Islet precursor cell (in vitro differentiated cells): ENCODE results near the gene IRF9.
A peak's percentile ranks its signal among the peaks of the same experiment; 100 is the strongest.

ENCODE experiments used
- DNase-seq: peaks from one replicate; pipeline ENCODE4 v3.0.0-alpha.2; 2018

IRF9 gene

DNA sequence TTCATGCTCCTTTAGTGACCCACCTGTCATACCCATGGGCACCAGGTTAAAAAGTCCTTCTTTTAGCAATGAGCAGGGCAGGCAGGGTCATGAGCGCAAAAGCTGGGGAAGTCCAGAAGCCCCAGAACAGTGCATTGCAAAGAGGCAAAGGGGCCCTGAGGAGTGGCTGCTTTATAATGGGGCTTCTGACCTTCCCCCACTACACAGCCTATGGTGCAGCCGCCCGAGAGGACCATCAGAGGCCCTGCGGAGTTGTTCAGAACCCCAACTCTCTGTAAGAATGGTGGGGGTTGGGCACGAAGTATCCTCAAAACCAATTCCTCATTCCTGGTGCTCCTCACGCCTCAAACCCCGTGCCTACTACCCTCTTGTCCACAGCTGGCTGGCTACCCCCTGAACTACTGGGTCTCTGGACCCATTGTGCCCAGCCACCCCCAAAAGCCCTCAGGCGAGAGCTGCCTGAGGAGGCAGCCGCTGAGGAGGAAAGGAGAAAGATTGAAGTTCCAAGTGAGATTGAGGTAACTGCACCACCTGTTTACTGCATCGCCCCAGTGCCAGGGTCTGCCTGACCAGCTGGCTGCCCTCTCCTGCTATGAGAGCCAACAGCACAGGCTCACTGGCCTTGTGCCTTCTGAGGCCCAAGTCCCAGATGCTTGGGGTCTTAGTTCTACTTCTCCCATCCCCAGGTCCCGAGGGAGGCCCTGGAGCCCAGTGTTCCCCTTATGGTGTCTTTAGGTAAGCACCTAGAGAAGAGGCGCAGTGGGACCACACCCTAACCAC is 17.5 kb downstream of the IRF9 start:
- DNase-seq, result no peak

DNA sequence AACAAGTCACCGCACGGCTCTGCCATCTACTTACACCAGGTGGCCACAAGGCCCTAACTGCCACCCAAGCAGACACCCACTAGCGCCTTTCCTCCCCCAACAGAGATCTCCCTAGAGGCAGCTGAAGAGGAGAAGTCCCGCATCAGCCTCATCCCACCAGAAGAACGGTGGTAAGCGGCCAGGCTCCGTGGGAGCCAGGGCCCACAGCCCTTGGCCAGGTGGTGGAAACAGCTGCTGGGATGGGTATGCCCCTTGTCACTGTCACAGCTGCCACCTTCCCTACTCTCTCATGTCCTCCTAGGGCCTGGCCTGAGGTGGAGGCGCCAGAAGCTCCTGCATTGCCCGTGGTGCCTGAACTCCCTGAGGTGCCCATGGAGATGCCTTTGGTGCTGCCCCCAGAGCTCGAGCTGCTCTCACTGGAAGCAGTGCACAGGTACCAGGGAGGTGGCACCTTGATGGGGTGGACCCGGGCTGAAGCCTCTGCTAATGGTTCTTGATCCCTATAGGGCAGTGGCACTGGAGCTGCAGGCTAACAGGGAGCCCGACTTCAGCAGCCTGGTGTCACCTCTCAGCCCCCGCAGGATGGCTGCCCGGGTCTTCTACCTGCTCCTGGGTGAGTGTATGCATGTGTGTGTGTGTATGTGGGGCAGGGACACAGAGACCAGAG is 18.4 kb downstream of the IRF9 start:
- DNase-seq, result no peak

DNA sequence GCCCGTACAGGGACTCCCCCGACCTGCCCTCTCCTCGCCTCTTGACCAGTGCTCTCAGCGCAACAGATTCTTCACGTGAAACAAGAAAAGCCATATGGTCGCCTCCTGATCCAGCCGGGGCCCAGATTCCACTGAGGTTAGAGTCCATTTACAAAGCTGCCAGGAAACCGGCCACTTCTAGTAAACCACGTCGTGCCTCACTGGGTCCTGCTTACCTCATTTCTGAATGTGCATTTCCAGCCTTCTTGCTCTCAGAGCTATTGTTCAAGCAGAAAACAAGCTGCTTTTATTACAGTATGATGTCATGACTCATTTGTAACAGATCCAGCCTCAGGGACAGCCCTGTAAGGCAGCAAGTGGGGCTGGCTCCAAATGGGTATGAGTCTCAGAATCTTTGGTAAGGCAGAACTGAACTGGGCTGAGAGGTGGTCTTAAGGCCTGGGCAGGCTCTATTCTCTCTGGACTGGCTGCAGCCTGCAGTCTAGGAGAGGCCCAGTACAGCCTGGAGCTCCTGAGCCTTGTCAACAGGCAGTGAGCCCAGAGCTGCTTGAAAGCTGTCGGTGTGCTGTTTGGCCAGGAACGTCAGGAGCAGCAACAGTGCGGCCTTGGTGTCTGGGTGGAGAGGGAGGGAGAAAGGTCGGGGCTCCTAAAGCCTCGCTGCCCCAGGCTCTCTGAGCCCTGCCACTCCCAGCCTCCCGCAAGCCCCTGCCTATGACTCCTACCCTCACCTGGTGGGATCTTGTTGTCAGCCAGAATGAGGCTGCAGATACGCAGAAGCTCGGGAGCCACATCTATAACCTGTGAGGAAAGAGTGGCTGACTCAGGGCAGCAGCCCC is 19.1 kb downstream of the IRF9 start:
- peak; percentile 58 for DNase-seq

DNA sequence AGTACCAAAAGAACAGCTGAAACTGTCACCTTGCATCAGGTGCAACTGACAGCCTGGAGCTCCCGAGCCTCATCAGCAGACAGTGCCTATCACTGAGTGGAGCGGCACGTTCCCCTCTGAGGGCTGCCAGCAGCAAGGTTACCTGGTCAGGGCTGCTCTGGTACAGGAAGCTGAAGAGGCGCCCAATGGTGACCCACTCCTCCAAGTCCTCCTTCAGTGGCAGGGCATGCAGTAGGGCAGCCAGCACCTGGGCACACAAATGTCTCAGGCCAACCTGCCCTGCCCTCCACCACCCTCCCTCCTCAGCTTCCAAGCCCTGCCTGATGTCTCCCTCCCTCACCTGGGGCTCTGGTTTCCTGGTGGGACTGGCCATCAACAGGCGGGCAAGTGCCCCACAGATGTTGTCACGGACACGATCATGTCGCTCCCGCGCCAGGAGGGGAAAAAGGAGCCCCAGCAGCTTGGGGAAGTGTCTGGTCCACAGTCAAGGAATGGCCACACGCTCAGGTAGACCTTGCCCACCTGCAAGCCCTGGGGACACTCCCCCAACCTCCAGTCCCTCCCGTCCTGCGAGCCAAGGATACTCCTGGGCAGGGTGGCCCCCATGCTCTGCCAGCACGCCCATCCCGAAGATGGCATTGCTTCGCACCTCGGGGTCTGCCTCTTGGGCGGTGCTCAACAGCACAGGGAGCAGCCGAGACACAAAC is 20.5 kb downstream of the IRF9 start:
- no peak for DNase-seq

DNA sequence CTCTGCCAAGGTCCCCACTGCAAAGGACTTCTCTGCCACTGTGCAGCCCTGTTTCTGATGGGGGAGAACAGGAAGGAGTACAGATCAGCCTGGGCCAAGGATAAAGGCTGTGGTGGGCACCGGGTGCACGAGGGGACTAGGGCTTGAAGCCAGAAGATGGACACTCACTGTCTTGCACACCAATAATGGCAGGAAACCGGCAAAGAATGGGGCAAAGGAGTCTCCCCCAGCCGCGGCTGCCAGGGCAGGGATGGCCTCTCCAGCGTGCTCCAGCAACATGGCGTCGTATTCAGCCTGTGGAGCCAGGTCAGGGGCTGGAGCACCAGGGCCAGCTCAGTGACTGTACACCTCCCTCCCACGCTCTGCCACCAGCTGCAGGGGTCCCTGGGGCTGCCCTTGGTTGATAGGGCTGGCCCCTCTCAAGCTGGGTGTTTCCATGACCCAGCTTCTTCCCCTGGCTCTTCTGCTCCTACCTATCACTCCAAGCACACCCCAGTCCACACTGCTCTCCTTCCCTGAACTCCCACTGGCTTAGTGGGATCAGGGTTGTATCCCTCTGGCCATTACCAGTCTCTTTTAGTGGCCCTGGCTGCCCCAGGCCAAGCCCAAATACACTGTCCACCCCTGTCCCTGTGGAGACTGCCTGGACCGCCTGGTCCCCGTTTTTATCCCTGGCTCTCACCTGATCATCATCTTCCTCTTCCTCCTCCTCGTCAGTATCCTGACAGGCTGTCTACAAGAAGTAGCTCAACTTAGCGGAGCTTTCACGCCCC is 21.2 kb downstream of the IRF9 start:
- DNase-seq, result no peak

DNA sequence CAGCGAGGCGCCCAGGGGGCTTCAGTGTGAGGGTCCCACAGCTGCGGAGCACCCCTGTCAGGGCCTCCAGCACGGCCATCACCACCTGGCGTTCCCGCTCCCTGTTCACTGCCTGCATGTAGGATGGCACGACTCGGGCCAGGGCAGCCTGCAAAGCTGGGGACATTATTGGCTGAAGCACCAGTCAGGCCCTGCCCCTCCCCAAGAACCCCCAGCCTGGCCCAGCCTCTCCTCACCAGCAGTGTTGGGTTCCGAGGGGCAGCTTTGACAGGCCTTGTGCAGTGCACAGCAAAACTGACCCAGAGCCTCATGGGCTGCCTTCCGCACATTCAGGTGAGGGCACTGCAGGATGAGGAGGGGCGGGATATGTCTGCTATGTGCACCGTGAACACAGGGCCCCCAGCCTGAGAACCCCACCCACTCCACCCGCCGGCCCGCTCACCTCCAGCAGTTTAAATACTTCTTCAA is 22.0 kb downstream of the IRF9 start:
- DNase-seq, result no peak

DNA sequence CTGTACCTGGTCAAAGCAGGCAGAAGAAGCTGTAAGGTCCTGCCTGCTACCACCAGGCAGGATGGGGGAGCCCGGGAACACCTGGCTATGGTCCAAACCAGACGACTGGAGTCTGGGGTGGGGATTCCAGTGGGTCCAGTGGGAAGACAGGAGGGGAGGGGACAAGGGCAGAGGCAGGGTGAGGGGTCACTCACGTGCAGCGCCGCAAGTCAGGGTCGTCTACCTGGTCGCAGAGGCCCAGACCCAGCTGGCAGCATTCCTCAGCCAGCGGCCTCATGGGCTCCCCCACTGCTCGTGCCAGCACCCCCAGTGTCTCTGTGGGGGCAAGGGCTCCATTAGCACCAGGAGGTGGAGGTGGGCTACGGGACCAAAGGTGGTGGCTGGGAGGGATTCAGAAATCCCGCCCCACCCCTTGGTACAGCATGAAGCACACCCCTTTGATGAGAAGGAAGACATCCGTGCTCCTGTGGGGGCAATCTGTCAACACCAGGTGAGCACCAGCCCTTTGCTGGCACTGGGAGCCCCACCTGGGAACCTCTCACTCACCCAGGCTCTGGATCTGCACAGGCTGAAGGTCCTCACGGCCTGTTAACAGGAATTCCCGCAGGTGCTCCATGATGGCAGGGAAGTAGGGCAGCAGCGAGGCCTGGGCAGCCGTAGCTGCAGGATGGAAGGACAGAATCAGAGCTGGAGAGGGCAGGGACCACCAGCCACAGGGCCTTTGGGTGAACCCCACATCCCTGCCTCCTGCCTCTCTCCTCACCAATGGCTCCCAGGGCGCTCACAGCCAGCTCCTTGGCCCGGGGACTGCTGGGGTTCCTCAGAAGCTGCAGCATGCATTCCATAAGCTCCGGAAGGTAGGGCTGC is 23.3 kb downstream of the IRF9 start:
- no peak for DNase-seq

DNA sequence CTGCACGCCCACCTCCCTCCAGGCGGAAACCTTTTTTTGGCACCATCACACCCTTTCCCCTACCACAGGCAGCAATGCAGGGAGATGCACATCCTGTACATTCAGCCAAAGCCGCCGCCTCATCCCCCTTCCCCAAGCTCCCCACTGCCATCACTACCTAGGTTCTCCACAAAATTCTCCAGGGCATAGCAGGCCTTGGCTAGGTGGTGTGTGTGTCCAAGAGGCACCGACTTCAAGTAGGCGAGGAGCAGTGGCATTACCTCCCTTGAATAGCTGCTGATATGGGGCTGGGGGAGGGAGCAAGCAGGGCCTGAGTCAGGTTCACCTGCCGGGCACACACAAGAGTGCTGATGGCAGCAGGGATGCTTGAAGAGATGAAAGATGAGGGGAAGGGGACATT is 24.0 kb downstream of the IRF9 start:
- DNase-seq, result no peak

DNA sequence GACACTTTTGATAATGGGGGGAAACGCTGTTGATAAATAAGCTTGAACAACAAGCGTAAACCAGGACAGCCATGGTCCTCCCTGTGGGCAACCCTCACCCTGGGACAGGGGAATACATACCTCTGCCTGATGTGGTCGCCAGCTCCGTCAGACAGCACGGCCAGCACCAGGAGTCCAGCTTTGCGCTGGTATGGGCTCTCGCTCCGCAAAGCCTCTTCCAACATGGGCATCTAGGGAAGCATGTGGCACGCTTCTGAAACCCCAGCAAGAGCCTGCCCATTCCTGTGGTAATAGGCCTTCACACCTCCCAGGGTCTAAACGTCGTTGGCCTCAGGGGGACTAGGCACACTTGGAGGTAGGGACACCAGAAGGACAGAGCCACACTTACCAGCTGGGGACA is 24.7 kb downstream of the IRF9 start:
- DNase-seq, result no peak

DNA sequence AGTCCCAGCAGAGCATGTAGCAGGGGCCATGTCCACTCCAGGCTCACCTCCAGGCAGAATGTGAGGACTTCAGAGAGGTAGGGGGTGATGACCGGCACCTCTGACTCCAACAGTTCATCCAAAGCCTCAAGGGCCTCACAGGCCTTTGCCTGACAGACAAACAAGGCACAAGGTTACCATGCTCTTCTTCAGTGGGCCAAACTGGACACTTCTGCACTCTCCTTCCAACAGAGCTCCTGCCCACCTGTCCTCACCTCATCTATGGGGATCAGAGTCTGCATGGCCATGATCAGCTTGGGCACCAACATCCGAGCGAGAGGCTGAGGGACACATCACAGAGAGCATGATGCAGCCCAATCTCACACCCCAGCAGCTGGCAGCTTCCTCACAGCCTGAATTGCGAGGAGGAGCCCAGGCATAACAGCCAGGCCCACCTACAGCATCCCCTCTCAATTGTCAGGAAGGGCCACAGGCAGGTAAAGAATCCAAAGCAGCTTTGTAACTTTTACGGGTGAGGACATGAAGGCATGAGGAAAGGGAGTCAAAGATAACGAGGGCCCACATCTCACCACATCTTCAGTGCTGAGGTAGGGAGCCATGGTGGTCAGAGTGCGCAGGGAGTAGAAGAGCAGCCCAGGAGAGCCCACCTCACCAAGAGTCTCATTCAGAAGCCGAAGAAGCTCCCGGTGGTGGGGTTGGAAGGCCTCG is 25.9 kb downstream of the IRF9 start:
- DNase-seq, result no peak

DNA sequence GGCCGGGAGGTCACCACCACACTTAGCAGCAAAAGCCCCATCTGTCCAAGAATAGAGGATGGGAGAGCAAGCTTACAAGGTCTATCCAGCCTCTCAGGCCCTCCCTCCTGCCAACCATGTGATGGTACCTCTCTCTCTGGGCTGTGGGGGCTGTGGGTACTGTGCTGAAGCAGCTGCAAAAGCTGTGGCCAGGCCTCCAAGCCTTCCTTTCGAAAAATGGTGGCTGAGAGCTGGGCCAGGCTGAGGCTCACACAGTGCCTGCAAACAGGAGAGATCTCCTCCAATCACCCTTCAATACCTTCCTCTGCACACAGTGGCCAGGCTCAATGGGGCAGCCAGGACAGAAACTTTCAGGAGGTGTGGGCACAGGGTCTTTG is 26.5 kb downstream of the IRF9 start:
- no peak for DNase-seq

DNA sequence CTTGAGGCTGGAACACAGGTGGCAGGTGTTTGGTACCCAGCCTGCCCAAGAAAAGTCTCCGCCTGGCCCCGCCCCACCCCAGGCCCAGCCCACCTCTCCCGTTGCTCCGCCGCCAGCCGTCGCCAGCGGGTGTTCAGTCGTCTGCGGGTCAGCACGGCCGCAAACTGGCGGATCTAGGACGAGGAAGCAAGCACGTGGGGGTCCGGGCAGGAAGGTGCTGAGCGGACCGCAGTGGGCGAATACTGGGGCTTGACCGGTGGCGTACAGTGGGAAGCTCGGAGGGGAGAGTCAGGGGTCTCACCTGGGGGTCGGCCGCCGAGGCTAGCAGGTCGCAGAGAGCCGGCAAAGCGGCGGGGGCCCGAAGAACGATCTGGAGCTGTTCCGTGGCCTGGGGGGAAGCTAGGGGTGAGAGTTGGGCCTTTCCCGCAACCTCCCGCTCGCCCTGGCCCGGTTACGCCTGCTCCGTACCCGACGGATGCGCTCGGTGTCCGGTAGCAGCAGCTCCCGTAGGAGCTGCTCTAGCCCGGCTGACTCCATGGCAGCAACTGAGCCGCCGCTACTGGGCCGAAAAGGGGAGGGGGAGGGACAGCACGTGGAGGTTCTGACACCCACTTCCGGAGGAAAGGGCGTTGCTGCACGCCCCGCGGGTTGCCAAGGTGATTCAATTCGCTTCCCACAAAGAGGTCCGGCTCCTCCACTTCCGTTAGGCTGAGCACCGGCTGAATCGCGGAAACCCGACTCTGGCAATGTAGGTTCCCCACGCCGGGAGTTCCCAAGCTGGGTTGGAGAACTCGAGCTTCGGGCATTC is 27.4 kb downstream of the IRF9 start, which contains the start of gene IPO4:
Gene IPO4, minus strand, starts transcription at position 566 of the 808 bp plus-strand sequence. Its CDS starts 29 bp downstream, at position 537.
- peak; percentile 99 for DNase-seq

DNA sequence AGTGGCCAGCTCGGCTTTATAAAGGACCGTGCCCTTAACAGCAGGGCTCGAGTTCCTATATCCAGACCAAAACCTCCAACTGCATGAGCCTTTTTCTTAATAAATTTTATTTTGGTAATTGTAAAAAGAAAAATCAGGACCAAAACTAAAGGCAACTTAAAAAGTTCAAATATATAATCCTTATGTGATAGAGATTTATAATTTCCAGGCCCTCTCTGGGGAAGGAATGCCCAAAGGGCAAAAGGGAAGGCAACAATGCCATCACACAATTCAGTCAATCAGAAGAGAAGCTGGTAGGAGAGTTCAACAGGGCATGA is 28.0 kb downstream of the IRF9 start:
- DNase-seq, result no peak

DNA sequence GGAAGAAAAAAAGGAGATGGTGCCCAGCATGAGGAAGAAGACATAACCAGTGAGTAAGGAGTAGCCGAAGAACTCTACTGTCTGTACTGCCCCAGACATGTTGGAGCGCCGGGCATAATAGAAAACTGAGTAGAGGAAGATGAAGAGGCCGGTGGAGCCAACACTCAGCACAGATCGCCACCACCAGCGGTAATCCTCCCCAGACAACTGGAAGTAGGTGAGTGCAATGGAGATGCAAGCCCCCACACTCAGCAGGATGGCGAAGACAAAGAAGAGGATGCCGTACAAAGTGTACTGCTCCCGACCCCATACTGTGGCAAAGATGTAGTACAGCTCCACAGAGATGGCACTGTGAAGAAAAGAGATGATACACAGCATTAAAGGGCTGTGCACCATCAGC is 28.4 kb downstream of the IRF9 start:
- DNase-seq, result no peak

DNA sequence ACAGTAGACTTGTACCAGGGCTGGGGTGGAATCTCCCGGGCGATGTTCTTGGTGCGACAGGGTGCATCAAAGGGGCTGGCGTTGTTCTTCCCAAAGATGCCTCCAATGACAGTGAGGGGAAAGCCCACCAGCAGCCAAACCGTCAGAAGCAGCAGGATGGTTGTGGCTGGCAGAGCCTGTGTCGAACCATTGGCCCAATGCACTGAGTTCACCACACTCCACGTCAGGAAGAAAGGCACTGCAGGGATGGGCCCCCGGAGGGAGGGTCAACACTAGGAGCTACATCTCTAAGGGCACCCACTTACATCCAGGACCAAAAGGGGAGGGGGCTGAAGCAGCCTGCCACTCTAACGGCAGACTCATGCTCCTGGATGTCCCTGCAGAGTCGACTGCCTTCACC is 29.4 kb downstream of the IRF9 start:
- no peak for DNase-seq

DNA sequence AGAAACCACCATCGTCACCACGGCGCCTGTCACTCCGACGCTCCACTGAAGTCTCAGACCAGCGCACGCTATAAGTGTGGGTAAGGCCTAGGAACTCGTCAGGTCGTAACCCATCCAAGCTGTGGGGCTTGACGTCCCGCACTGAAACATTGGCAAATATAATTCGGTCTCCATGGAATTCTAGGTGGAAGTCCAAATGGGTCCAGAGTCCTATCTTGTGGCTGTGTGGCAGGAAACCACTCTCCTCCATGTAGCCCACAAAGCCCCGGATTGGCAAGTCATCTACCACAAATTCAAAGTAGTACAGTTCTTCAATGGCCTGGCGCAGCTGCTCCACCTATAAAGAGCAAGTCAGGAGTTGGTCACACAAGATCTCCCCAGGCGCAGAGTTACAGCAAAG is 31.9 kb downstream of the IRF9 start:
- DNase-seq, result no peak

DNA sequence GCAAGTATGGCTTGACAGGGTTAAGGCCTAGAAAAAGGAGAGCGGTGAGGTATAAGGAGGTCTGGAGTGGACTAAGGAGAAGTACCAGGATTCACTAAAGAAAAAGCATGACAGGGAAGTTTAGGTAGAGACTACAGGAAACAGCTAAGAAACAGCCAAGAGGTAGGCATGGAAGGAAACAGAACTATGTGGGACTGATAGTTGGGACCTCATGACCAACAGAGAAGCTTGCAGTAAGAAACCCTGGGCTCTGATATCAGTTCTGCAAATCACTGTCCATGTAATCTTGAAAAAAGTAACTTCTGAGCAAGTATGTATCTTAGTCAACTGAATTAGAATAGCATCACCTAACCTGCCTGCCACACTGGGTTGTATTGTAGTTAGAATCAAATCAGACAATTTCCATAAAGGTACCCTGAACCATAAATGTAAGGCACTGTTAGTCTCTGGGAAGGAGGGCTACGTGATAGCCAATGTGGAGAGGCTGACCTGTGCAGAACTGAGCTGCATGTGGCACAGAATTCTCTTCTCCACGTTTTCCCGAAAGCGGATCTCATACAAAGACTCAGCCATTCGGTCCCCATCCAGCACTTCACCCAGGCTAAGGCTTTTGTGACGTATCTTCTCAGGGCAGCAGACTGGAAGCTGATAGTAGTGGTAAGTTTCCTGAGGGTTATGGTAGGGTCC is 33.3 kb downstream of the IRF9 start:
- DNase-seq, result no peak

DNA sequence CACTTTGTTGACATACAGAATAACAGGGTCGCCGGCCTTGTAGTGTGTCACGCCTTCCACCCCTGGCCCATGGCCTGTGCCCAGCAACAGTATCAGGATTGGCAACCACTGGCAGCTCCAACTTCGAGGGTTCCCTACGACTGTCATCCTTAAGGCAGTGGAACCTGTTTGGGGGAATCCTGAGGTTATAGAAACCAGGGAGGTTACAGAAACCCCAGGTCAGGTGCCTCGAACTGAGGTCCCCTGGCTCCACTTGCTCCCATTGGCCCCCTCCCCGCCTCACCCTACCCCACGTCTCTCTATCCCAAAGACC is 33.8 kb downstream of the IRF9 start:
- DNase-seq, result no peak
